RCC 7860 (cell line): ENCODE measurements around the gene PPARA.

Source experiments
- DNase-seq: peaks from one replicate; pipeline ENCODE4 v3.0.0-alpha.2; 2015; ENCODE audit warnings: low spot score
- FAIRE-seq: peaks from 2 replicates; lab custom pipeline; 2012; peaks lifted over from hg19 to GRCh38; lab: Jason Lieb, UNC

The PPARA gene

GRCh38 chr22:46288846-46289243 lies 138.5 kb downstream of the PPARA start:
- no peak for DNase-seq
- FAIRE-seq = no peak

- DNase-seq = no peak
- no peak for FAIRE-seq
Measured at GRCh38 chr22:46289244-46289891, 139.0 kb downstream of the PPARA start.

- DNase-seq = no peak
- no peak for FAIRE-seq
Measured at GRCh38 chr22:46290121-46290842, 140.0 kb downstream of the PPARA start.

GRCh38 chr22:46290843-46291785 lies 140.8 kb downstream of the PPARA start:
- FAIRE-seq (no peak), DNase-seq (no peak)

GRCh38 chr22:46292173-46292572 lies 141.8 kb downstream of the PPARA start:
- FAIRE-seq (no peak), DNase-seq (no peak)

GRCh38 chr22:46292732-46293131 lies 142.4 kb downstream of the PPARA start:
- DNase-seq = no peak
- FAIRE-seq = no peak
